ES-I3 (cell line): ENCODE results near the gene TBX2.

Experiments
- H3K36me3 ChIP-seq: 2 replicates; pipeline ENCODE4 v1.6.1; 2013; ENCODE audit warnings: mild to moderate bottlenecking, low read length, control low read depth, moderate library complexity; ENCODE audit not compliant: insufficient read depth
- H3K4me1 ChIP-seq: 2 replicates; pipeline ENCODE4 v1.6.1; 2013; ENCODE audit warnings: mild to moderate bottlenecking, control low read depth, low read length; ENCODE audit not compliant: insufficient read depth
- H3K9ac ChIP-seq: 2 replicates; pipeline ENCODE4 v1.6.1; 2013; ENCODE audit warnings: low read depth, mild to moderate bottlenecking, low read length, moderate library complexity
- H3K9me3 ChIP-seq: 2 replicates; pipeline ENCODE4 v1.6.1; 2013; ENCODE audit warnings: mild to moderate bottlenecking, low read length, moderate library complexity; ENCODE audit not compliant: control insufficient read depth, insufficient read depth

TBX2 gene

DNA sequence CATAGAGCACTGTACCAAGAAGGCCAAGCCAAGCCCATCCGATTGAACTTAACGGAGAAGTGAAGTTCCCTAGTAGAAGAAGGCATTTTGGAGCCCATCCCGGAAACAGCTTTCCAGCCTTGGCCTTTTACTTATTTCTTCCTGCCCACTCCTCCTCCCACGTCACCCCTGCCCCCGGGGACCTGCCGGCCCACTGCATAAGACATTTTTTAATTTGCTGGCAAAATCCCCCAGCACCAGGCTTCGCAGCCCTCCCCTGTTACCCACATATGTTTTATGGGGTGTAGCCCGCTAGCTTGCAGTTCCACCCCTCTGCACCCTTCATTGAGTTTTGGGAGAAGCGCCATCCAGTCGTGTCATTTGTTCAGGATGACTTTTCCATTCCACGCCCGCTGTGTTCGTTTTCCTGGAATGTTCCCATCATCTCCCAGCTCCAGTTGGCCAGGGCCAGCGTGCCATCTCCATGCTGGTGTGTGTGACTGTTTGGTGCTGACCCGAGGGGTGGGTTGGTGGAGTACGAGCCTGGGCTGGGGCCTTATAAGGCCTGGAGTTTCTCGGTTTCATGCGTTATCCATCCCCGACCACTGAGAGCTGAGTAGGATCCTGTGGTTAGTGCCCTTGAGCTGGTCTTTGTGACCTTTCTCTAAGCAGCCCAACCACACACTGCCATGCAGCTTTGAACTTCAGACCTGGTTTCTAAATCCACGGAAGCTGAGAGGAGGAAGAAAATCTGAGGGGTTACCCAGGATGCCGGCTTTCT, 20.0 kb upstream of the TBX2 start:
- H3K9me3 ChIP-seq, result no peaks in the 10 kb centered on the region
- H3K36me3 ChIP-seq, result no peaks in the 10 kb centered on the region
- H3K4me1 ChIP-seq, result no peaks in the 10 kb centered on the region
- no peak overlapping the region for H3K9ac ChIP-seq

DNA sequence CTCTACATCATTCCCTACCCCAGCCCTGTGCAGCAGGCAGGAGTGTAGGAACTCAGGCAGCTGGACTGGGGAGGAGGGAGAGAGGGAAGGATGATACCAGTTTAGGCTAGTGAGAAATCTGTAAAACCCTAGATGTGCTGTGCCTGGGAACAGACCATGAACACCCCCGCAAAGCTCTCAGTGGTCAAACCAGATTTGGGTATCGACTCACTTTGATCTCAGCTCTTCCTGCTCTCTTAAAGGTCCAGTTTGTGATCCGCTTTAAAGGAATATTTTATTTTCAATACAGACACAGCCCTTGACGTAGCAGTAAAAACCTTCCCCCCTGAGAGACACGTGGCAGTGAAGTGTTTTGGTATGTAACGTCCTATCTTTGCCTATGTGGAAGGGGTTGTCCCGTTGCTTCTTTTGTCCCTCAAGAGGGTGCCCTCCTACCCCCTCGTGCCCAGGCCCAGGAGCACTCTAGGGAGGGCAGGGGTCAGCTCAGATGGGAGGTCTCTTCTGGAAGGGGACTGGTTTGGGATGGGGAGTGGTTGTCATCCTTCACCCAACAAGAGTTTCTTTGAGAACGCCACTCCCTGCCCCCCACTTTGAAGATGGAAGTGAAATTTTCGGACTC, 19.3 kb upstream of the TBX2 start:
- H3K9ac ChIP-seq, result no peak overlapping the region
- H3K4me1 ChIP-seq, result no peaks in the 10 kb centered on the region
- no peaks in the 10 kb centered on the region for H3K36me3 ChIP-seq
- no peaks in the 10 kb centered on the region for H3K9me3 ChIP-seq

GRCh38 chr17:61380836-61381525, 18.7 kb upstream of the TBX2 start:
- H3K9me3 ChIP-seq, result no peaks in the 10 kb centered on the region
- H3K4me1 ChIP-seq, result no peaks in the 10 kb centered on the region
- H3K36me3 ChIP-seq, result no peaks in the 10 kb centered on the region
- H3K9ac ChIP-seq, result no peak overlapping the region

DNA sequence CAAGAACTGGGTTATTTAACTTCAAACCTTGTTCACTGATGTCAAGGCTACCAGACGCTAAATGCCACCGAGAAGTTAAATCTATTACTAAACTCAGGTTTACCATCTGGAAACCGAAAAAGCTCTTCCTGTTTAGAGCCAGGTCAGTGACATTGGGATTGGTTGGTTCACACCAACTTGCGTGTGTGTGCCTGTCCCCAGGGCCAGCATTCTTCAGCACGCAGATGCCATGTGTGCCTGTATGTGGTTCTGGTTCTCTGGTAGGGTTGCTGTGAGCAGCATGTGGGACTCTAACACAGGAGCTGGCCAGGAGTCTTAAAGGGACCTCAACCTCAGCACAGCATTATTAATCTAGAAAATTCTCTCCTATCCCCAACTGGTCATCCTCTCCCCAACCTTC, 18.1 kb upstream of the TBX2 start:
- no peaks in the 10 kb centered on the region for H3K9me3 ChIP-seq
- H3K36me3 ChIP-seq, result no peaks in the 10 kb centered on the region
- H3K4me1 ChIP-seq, result no peaks in the 10 kb centered on the region
- no peak overlapping the region for H3K9ac ChIP-seq

DNA sequence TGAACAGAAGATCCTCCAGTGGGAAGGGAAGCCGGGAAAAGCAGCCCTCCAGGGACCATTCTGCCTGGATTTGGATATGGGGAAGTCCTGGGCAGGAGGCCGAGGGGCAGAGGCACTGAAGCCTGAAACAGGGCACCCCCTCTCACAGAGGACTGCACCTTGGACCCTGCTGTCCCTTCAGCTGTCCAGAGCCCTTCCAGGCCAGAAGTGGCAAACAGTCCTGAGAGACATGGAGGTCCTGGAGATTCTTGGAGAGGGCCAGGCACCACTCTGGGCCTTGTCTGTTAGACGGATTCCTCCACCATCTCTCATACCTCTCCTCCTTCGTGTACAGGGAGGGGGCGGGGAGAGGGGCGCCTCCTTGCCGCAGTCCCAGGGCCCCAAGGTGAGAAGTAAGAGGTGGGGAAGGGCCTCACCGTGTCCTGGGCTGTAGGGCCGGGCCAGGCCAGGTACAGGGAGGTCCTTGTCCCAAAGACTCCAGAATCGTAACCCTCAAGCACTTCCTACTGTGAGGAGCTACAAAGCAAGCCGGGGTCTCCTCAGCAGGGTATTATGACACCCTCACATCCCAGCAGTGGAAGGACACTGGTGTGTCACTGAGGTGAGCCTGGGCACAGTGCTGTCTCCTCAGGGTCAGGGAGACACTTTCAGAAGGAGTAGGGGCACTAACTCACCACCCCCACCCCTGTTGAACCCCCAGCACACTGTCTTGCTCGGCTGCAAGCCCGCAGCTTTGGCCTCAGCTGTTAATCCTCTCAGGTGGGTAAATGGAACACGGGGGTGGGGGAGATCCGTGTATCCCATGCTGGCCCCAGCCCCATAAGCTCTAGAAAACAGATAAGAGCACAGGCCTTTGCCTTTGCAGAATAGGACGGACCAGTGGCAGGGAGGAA, 16.6 kb upstream of the TBX2 start:
- H3K4me1 ChIP-seq, result no peaks in the 10 kb centered on the region
- H3K9me3 ChIP-seq, result no peaks in the 10 kb centered on the region
- H3K36me3 ChIP-seq, result no peaks in the 10 kb centered on the region
- no peak overlapping the region for H3K9ac ChIP-seq

DNA sequence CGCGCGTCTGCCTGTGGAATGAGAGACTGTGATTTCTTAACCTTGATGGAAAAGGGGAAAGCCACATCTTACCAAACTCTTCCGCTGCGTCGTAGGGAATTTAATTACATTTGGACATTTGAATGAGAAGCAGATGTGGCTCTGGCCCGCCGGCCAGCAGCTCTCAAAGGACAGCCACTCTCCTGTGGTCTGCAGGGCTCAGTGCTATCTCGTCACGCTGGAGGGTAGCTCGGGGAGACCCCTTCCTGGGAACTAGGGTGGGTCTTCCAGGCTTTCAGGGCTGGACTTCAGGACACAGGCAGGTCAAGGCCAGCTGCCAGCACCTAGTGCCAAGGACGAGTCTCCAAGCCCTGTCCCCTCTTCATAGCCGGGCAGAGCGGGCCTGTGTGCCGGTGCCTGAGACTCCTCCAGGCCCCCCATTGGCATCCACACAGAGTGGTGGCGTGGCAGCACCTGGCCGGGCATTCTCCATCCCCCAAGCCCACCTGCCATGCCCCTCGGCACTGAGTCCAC, 15.9 kb upstream of the TBX2 start:
- H3K9ac ChIP-seq, result no peak overlapping the region
- H3K9me3 ChIP-seq, result no peaks in the 10 kb centered on the region
- no peaks in the 10 kb centered on the region for H3K4me1 ChIP-seq
- H3K36me3 ChIP-seq, result no peaks in the 10 kb centered on the region

GRCh38 chr17:61384354-61384691, 15.3 kb upstream of the TBX2 start:
- H3K9ac ChIP-seq, result no peak overlapping the region
- no peaks in the 10 kb centered on the region for H3K36me3 ChIP-seq
- no peaks in the 10 kb centered on the region for H3K9me3 ChIP-seq
- no peaks in the 10 kb centered on the region for H3K4me1 ChIP-seq

- H3K9ac ChIP-seq, result no peak overlapping the region
- no peaks in the 10 kb centered on the region for H3K36me3 ChIP-seq
- no peaks in the 10 kb centered on the region for H3K9me3 ChIP-seq
- no peaks in the 10 kb centered on the region; the same call in 1 of the 2 replicates for H3K4me1 ChIP-seq
These were observed 14.7 kb upstream of the TBX2 start for GRCh38 chr17:61384692-61385576.

DNA sequence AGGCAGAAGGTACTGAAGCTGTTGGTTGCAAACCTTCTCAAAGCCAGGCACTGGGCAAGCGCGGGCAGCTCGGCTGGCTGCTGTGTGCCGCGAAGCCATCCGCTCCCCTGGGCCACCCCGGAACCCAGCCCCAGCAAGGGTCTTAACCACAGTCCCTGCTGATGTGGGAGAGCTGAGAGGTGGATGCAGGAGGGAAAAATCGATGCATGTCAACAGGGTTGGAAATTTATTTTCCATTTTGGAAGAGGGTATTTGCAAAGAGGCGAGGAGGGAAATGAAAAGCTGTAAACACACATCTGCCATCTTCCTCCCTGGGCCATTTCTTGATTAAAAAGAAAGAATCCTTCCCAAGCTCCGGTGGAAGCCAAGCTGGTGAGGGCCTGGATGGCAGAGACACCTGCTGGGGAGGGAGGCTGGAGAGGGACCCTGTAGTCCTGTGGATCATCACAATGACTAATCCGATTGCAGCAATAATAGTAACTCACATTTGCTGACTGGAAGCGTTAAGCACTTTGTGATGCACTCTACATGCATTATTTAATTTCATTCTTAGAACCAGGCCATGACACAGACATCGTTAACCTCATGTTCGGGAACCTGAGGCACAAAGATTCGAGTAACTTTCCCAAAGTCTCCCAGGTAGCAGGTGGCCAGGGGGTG, 13.9 kb upstream of the TBX2 start:
- no peaks in the 10 kb centered on the region for H3K36me3 ChIP-seq
- no peaks in the 10 kb centered on the region for H3K9me3 ChIP-seq
- H3K9ac ChIP-seq, result no peak overlapping the region
- no peaks in the 10 kb centered on the region; the same call in 1 of the 2 replicates for H3K4me1 ChIP-seq

GRCh38 chr17:61386251-61386650, 13.4 kb upstream of the TBX2 start:
- H3K9ac ChIP-seq, result no peak overlapping the region
- H3K4me1 ChIP-seq, result no peaks in the 10 kb centered on the region; the same call in 1 of the 2 replicates
- H3K36me3 ChIP-seq, result no peaks in the 10 kb centered on the region

DNA sequence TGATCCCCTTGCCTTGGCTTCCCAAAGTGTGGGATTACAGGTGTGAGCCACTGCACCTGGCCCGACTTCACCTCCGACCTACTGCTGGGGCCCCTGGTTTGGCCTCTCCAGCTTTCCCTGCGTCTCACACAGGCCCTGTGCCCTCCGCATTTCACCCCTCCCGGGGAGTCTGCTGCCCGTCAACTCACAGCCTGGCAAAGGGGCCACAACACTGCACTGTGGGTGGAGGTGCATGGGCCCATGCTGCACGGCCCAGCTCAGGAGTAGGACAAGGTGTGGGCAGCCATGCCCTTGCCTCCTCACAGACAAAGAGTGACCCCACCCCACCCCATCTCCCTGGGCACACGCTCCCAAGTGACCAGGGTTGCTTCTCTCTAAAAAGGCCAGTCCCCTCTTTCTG, 12.6 kb upstream of the TBX2 start:
- H3K9me3 ChIP-seq, result no peaks in the 10 kb centered on the region
- no peaks in the 10 kb centered on the region; the same call in 1 of the 2 replicates for H3K4me1 ChIP-seq
- H3K36me3 ChIP-seq, result no peaks in the 10 kb centered on the region
- no peak overlapping the region for H3K9ac ChIP-seq

More at GRCh38 chr17:61386251-61386650, 13.4 kb upstream of the TBX2 start:
- H3K9me3 ChIP-seq, result no peaks in the 10 kb centered on the region

DNA sequence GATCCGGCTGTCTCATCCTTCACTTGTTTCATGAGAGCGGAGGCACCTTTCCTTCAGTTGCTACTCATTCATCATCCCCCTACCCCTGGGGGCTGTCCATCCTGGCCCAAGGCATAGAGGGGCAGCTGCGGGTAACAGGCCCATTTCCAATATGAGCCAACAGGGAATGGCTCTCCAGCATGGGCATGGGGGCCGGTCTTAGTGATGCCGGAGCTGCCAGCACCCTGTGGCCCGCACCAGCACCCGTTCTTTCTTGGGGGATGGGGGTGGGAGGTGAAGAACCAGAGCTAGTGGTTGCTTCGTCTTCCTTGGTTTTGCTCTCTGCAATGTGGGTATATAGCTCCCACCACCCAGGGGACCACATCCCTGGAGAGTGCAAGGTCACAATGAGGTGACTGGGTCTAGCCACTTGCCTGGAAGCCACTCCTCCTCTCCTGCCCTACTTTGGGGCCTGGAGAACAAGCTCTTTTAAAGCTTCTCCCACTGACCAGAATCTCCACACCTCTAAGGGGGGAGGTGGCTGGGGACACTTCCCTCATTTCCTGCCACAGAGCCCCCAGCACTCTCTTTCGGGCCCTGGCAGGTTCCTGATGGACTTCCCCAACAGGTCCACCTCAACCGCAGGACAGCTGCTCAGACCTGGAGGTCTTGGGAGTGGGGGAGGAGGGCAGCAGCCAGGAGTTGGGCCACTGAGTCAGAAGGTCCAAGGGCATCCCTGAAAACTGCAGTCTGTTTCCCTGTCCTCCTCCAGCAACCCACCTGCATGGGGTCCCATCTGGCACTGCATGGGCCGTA, 11.9 kb upstream of the TBX2 start:
- Histone ChIP-seq H3K9ac (no peak overlapping the region), H3K4me1 (no peaks in the 10 kb centered on the region; the same call in 1 of the 2 replicates), H3K36me3 (no peaks in the 10 kb centered on the region), H3K9me3 (no peaks in the 10 kb centered on the region)
